ENCODE data around the gene PIK3R1.
A peak's percentile ranks its signal among the peaks of the same experiment; 100 is the strongest.

Gene PIK3R1

GRCh38 chr5:68332556-68332955 is 117.0 kb downstream of the PIK3R1 start:
- DNase-seq, result no peak

- no peak for DNase-seq
Measured at GRCh38 chr5:68333649-68334552, 118.3 kb downstream of the PIK3R1 start.

GRCh38 chr5:68334553-68334886 is 119.0 kb downstream of the PIK3R1 start:
- DNase-seq, result no peak

GRCh38 chr5:68335075-68335474 is 119.5 kb downstream of the PIK3R1 start:
- no peak for DNase-seq

GRCh38 chr5:68336200-68336599 is 120.6 kb downstream of the PIK3R1 start:
- no peak for DNase-seq

- no peak for DNase-seq
Measured at GRCh38 chr5:68337235-68337634, 121.7 kb downstream of the PIK3R1 start.

GRCh38 chr5:68339921-68340321 is 124.4 kb downstream of the PIK3R1 start:
- no peak for DNase-seq

- DNase-seq, result no peak
Measured at GRCh38 chr5:68341006-68341405, 125.5 kb downstream of the PIK3R1 start.

- no peak for DNase-seq
Measured at GRCh38 chr5:68342693-68343092, 127.1 kb downstream of the PIK3R1 start.

- no peak for DNase-seq
Measured at GRCh38 chr5:68343421-68343826, 127.9 kb downstream of the PIK3R1 start.

- DNase-seq, result peak; percentile 38
Measured at GRCh38 chr5:68344447-68345111, 129.0 kb downstream of the PIK3R1 start.

- DNase-seq, result no peak
Measured at GRCh38 chr5:68345171-68345570, 129.6 kb downstream of the PIK3R1 start.

GRCh38 chr5:68345582-68345981 is 130.0 kb downstream of the PIK3R1 start:
- DNase-seq, result no peak

GRCh38 chr5:68347536-68347935 is 132.0 kb downstream of the PIK3R1 start:
- no peak for DNase-seq

GRCh38 chr5:68348447-68349222 is 133.1 kb downstream of the PIK3R1 start:
- no peak for DNase-seq

GRCh38 chr5:68350176-68350575 is 134.6 kb downstream of the PIK3R1 start:
- no peak for DNase-seq

Data from NCI-H510A (cell line).